ENCODE data around the gene ADD2.

DNA sequence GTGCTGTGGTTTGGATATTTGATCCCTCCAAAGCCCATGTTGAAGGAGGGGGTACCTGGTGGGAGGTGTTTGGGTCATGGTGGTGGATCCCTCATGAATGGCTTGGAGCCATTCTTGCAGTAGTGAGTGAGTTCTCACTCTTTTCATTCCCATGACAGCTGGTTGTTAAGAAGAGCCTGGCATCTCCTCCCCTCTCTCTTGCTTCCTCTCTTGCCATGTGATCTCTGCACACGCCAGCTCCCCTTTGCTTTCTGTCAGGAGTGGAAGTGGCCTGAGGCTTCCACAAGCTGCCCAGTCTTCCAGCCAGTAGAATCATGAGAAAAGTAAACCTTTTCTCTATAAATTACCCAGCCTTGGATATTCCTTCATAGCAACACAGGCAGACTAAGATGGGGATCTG, 8.6 kb downstream of the ADD2 start:
- TF ChIP-seq POLR2AphosphoS5 (IDR thresholded peaks at IDR 0.05; ENCODE audit: low read depth) (no peak), EZH2 (IDR thresholded peaks at IDR 0.05; ENCODE audit: low read depth, unreplicated experiment) (no peak), ZNF114 (CRISPR knock-in tag; IDR thresholded peaks at IDR 0.05) (no peak), NANOG (IDR thresholded peaks at IDR 0.05; ENCODE audit: borderline replicate concordance) (no peak), CREB1 (CRISPR knock-in tag; IDR thresholded peaks at IDR 0.05; ENCODE audit: low read depth) (no peak), JUNB (IDR thresholded peaks at IDR 0.05; ENCODE audit: unreplicated experiment) (no peak), EZH2phosphoT487 (IDR thresholded peaks at IDR 0.05; ENCODE audit: unreplicated experiment) (no peak), REST (IDR thresholded peaks at IDR 0.05; ENCODE audit: unreplicated experiment) (no peak), ZNF331 (CRISPR knock-in tag; IDR thresholded peaks at IDR 0.05; ENCODE audit: low read depth) (no peak), ETS1 (IDR thresholded peaks at IDR 0.05) (no peak)
- TF ChIP-seq, protein P1, sequence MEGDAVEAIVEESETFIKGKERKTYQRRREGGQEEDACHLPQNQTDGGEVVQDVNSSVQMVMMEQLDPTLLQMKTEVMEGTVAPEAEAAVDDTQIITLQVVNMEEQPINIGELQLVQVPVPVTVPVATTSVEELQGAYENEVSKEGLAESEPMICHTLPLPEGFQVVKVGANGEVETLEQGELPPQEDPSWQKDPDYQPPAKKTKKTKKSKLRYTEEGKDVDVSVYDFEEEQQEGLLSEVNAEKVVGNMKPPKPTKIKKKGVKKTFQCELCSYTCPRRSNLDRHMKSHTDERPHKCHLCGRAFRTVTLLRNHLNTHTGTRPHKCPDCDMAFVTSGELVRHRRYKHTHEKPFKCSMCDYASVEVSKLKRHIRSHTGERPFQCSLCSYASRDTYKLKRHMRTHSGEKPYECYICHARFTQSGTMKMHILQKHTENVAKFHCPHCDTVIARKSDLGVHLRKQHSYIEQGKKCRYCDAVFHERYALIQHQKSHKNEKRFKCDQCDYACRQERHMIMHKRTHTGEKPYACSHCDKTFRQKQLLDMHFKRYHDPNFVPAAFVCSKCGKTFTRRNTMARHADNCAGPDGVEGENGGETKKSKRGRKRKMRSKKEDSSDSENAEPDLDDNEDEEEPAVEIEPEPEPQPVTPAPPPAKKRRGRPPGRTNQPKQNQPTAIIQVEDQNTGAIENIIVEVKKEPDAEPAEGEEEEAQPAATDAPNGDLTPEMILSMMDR (conservative IDR thresholded peaks at IDR 0.05; ENCODE audit: low read depth in 2 of 2): no peak

Measured in GM23338 (cell line).